B cell (primary cell): Measurements from ENCODE around the gene DNTT. TPM values are rescaled to one million over a fixed set of nuclear protein-coding genes. Genes with fewer than 3 reads are reported as not detected.

Experiments
- ATAC-seq: fragments of 200-7000 bp; cut with Tn5 transposase; one replicate; pipeline ENCODE4 v1.10.0; 2021; ENCODE audit warnings: low read depth, mild to moderate bottlenecking, moderate number of reproducible peaks, moderate library complexity
- CTCF ChIA-PET: fragments of 350-600 bp; sonication (Branson Sonifier 250); formaldehyde crosslinking; loops from one replicate; lab custom pipeline; 2021; ENCODE audit warnings: antibody characterized with exemption, inconsistent platforms; lab: Charles Lee
- POLR2A ChIA-PET: fragments of 350-600 bp; sonication (Branson Sonifier 250); formaldehyde crosslinking; loops from one replicate; lab custom pipeline; 2021; ENCODE audit warnings: antibody characterized with exemption; lab: Charles Lee
- DNase-seq: peaks from one replicate; pipeline ENCODE4 v3.0.0; 2013
- H2AFZ ChIP-seq: 2 replicates; pipeline ENCODE4 v1.6.1; 2012; ENCODE audit warnings: mild to moderate bottlenecking, low read depth, low read length; ENCODE audit not compliant: insufficient read depth, poor library complexity, severe bottlenecking
- H3K27ac ChIP-seq, 2 donors: 1 replicate in 1 of 2; 2 replicates in 1 of 2; pipeline ENCODE4 v1.5.1; 2012 to 2013; ENCODE audit warnings: low read length in 2 of 2, mild to moderate bottlenecking in 2 of 2, moderate library complexity in 1 of 2
- H3K27me3 ChIP-seq, 4 experiments: fragments of 200-600 bp in 1 of 4; sonication (generic) in 1 of 4; replicated peaks in 1 of 4; 1 replicate in 2 of 4; 2 replicates in 2 of 4; pipeline versions ENCODE4 v1.6.1 to v1.7.0; 2013 to 2016; ENCODE audit warnings: low read length in 3 of 4, mild to moderate bottlenecking in 2 of 4, mixed read lengths in 1 of 4, moderate library complexity in 1 of 4; ENCODE audit not compliant: insufficient read depth in 4 of 4, control insufficient read depth in 3 of 4; ENCODE audit errors: control extremely low read depth in 1 of 4
- H3K36me3 ChIP-seq, 2 experiments: replicated peaks in 1 of 2; 1 replicate in 1 of 2; 2 replicates in 1 of 2; pipeline versions ENCODE4 v1.6.1 to v1.7.1; 2013; ENCODE audit warnings: low read length in 1 of 2; ENCODE audit not compliant: insufficient read depth in 2 of 2, control insufficient read depth in 1 of 2; ENCODE audit errors: control extremely low read depth in 1 of 2, extremely low read depth in 1 of 2
- H3K4me1 ChIP-seq, 2 donors: fragments of 200-600 bp in 1 of 2; sonication (generic) in 1 of 2; 1 replicate in 1 of 2; 2 replicates in 1 of 2; pipeline versions ENCODE4 v1.5.1 to v1.6.1; 2013 to 2017; ENCODE audit warnings: low read length in 2 of 2; ENCODE audit not compliant: control insufficient read depth in 2 of 2, insufficient read depth in 2 of 2
- H3K4me2 ChIP-seq: replicated peaks from 2 replicates; pipeline ENCODE3; 2012; ENCODE audit warnings: mild to moderate bottlenecking, low read depth, low read length; ENCODE audit not compliant: poor library complexity, severe bottlenecking
- H3K4me3 ChIP-seq, 5 experiments: fragments of 200-600 bp in 1 of 5; sonication (generic) in 1 of 5; 1 replicate in 3 of 5; 2 replicates in 2 of 5; pipeline versions ENCODE4 v1.5.1 to v1.7.0; 2011 to 2016; ENCODE audit warnings: low read length in 4 of 5, mild to moderate bottlenecking in 4 of 5, low read depth in 2 of 5, control low read depth in 1 of 5, moderate library complexity in 1 of 5; ENCODE audit not compliant: insufficient read depth in 1 of 5; ENCODE audit errors: control extremely low read depth in 1 of 5, extremely low read depth in 1 of 5
- H3K79me2 ChIP-seq: fragments of 200-600 bp; sonication (generic); one replicate; pipeline ENCODE4 v1.6.0; 2016; ENCODE audit warnings: low read length; ENCODE audit not compliant: control insufficient read depth, insufficient read depth
- H3K9ac ChIP-seq: fragments of 200-600 bp; sonication (generic); 2 replicates; pipeline ENCODE4 v1.6.1; 2017; ENCODE audit warnings: mild to moderate bottlenecking, low read length, moderate library complexity
- H3K9me3 ChIP-seq, 3 donors: one replicate each; pipeline versions ENCODE4 v1.6.1 to v1.7.1; 2013; ENCODE audit warnings: low read length in 2 of 3; ENCODE audit not compliant: control insufficient read depth in 2 of 3, insufficient read depth in 1 of 3; ENCODE audit errors: control extremely low read depth in 1 of 3
- H4K20me1 ChIP-seq: 2 replicates; pipeline ENCODE4 v1.6.0; 2012; ENCODE audit warnings: mild to moderate bottlenecking, low read length; ENCODE audit not compliant: insufficient read depth, control insufficient read depth, poor library complexity, severe bottlenecking
- H3K27ac Mint-ChIP-seq: one replicate; pipeline ENCODE4 v1.8.0; 2021; ENCODE audit warnings: mixed read lengths
- H3K27me3 Mint-ChIP-seq: one replicate; pipeline ENCODE4 v1.8.0; 2021; ENCODE audit warnings: mixed read lengths
- H3K4me1 Mint-ChIP-seq: one replicate; pipeline ENCODE4 v1.8.0; 2021; ENCODE audit warnings: mixed read lengths
- H3K4me3 Mint-ChIP-seq: one replicate; pipeline ENCODE4 v1.8.0; 2021; ENCODE audit warnings: mixed read lengths
- H3K9me3 Mint-ChIP-seq: one replicate; pipeline ENCODE4 v1.8.0; 2022; ENCODE audit warnings: mixed read lengths; ENCODE audit not compliant: insufficient read depth
- EZH2 ChIP-seq: IDR thresholded peaks from 2 replicates; pipeline ENCODE4 v1.6.1; 2012; ENCODE audit warnings: borderline replicate concordance, low read depth, mild to moderate bottlenecking, moderate library complexity, low read length; ENCODE audit not compliant: insufficient read depth, poor library complexity, severe bottlenecking
- WGBS: methylation state at CpG from one replicate; pipeline ENCODE4 v1.1.5; 2013; ENCODE audit warnings: missing lambda C conversion rate; ENCODE audit not compliant: insufficient coverage; 5-methylcytosine and 5-hydroxymethylcytosine counted together
- intact Hi-C: fragments of 100-400 bp; cut with micrococcal nuclease; formaldehyde crosslinking; loops from one replicate; pipeline ENCODE4 v1.10.0; 2022
- polyA plus RNA-seq: library from polyadenylated mRNA; depleted of rRNA; stranded (reverse); fragments of >200 nt; gene quantifications from 2 replicates; pipeline ENCODE4 v1.2.3, GENCODE V29; 2012
- total RNA-seq, 2 donors: library from RNA; stranded (reverse); fragments of 120-200 nt in 1 of 2; gene quantifications; 1 replicate in 1 of 2; 2 replicates in 1 of 2; pipeline versions ENCODE4 v1.2.3 to v1.2.4, GENCODE V29; 2013 to 2022
- TF ChIP-seq, protein P1 (sequence below): fragments of 200-600 bp; IDR thresholded peaks from one replicate; pipeline ENCODE4 v1.8.0; 2022; ENCODE audit warnings: antibody characterized with exemption, mild to moderate bottlenecking

DNTT gene
- total and polyA plus RNA-seq, 2 donors (not counting 1 experiment from before 2014, with no cell fraction given): not detected

GRCh38 chr10:96374639-96374984, 70.4 kb downstream of the DNTT start:
- POLR2A ChIA-PET: no interaction called here
- peak overlapping the region; percentile 62 for H3K9ac ChIP-seq
- Mint-ChIP-seq H3K27ac (no peak overlapping the region), H3K27me3 (peaks cover 28% of the 10 kb centered on the region), H3K9me3 (no peaks in the 10 kb centered on the region), H3K4me3 (peak overlapping the region; percentile 86), H3K4me1 (peaks cover 15% of the 10 kb centered on the region)
- H3K9me3 ChIP-seq: no peaks in the 10 kb centered on the region
- peak overlapping the region; percentile 91 for H3K4me2 ChIP-seq
- H2AFZ ChIP-seq: peak overlapping the region; percentile 84
- peaks cover 6 to 13% of the 10 kb centered on the region in 2 donors for H3K4me1 ChIP-seq
- no peak overlapping the region for H3K27ac ChIP-seq
- DNase-seq: no peak
- no peaks in the 10 kb centered on the region for H4K20me1 ChIP-seq
- CTCF ChIA-PET: interaction anchor here (0.5 to 3.1 kb wide), 12 partner anchors 9 to 983 kb away, joined by 3 to 19 read pairs (median 4); partner anchors contain the start of gene TLL2
- WGBS: 21% methylated on average over 5 of the region's 9 CpGs
- H3K36me3 ChIP-seq: no peaks in the 10 kb centered on the region
- TF ChIP-seq, protein P1, sequence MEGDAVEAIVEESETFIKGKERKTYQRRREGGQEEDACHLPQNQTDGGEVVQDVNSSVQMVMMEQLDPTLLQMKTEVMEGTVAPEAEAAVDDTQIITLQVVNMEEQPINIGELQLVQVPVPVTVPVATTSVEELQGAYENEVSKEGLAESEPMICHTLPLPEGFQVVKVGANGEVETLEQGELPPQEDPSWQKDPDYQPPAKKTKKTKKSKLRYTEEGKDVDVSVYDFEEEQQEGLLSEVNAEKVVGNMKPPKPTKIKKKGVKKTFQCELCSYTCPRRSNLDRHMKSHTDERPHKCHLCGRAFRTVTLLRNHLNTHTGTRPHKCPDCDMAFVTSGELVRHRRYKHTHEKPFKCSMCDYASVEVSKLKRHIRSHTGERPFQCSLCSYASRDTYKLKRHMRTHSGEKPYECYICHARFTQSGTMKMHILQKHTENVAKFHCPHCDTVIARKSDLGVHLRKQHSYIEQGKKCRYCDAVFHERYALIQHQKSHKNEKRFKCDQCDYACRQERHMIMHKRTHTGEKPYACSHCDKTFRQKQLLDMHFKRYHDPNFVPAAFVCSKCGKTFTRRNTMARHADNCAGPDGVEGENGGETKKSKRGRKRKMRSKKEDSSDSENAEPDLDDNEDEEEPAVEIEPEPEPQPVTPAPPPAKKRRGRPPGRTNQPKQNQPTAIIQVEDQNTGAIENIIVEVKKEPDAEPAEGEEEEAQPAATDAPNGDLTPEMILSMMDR: no peak
- TF ChIP-seq EZH2: no peak
- H3K4me3 ChIP-seq: peak overlapping the region in 3 of 5 experiments; percentile 35 to 63 (median 58)
- no peaks in the 10 kb centered on the region for H3K79me2 ChIP-seq
- ATAC-seq: no peak
- peaks cover 0 to 8% (median 0%) of the 10 kb centered on the region in 4 experiments for H3K27me3 ChIP-seq
- intact Hi-C loops: no loop called here

DNA sequence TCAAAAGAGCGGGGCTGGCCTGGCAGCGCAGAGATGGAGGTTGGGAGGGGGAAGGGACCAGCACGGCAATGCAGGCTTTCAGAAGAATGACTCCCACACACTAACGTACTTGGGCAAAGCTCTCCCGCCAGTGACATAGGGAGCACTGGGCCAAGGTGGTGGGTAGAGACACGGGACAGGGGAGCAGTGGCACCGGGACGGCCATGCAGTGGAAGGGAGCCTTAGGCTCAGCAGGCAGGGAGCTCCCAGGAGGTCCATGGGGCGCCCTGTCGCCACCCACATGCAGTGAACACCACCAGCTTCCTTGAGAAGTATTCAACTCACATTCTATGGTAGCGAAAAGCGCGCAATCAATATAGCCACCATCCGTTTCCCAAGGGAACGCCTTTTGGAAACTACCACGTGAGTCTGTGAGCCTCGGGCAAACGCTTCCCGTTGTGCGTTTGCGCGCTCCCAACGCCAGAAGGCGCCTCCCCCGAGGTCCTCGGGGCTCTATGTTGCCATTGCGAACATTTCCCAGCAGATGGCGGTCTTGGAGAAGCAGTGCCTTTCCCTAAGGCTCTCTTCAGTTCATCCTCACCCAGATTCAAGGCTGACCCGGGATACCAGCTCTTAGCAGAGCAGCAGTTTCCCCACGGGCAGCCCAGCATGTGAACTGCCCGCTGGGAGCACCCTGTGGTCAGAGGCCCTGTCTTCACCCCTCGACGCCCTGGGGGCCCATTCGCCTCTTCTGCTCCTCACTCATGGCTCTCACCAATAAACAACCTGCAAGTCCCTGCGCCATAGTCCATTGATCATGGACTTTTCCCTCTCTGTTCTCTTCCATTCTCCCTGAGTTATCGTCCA, 71.0 kb downstream of the DNTT start:
- Mint-ChIP-seq H3K4me1 (peaks cover 15% of the 10 kb centered on the region), H3K9me3 (no peaks in the 10 kb centered on the region), H3K4me3 (peak overlapping the region; percentile 86), H3K27ac (no peak overlapping the region), H3K27me3 (peaks cover 32% of the 10 kb centered on the region)
- no peaks in the 10 kb centered on the region for H3K9me3 ChIP-seq
- peaks cover 6 to 13% of the 10 kb centered on the region in 2 donors for H3K4me1 ChIP-seq
- no peaks in the 10 kb centered on the region for H4K20me1 ChIP-seq
- peak overlapping the region; percentile 91 for H3K4me2 ChIP-seq
- peaks cover 0 to 8% (median 0%) of the 10 kb centered on the region in 4 experiments for H3K27me3 ChIP-seq
- CTCF ChIA-PET: interaction anchor here (0.8 to 3.1 kb wide), 11 partner anchors 10 to 836 kb away, joined by 3 to 19 read pairs (median 5); partner anchors contain the start of gene TLL2
- peak overlapping the region; percentile 8 to 63 (median 42) for H3K4me3 ChIP-seq
- ATAC-seq (peak; percentile 91), DNase-seq (peak; percentile 85)
- POLR2A ChIA-PET: no interaction called here
- TF ChIP-seq EZH2: no peak
- TF ChIP-seq, protein P1: peak; percentile 99
- H3K79me2 ChIP-seq: no peaks in the 10 kb centered on the region
- intact Hi-C loops: no loop called here
- peak overlapping the region; percentile 62 for H3K9ac ChIP-seq
- H3K27ac ChIP-seq: no peak overlapping the region
- peak overlapping the region; percentile 84 for H2AFZ ChIP-seq
- WGBS: 6% methylated on average over 35 of the region's 36 CpGs
- H3K36me3 ChIP-seq: no peaks in the 10 kb centered on the region
